DOHH2 (cell line): ENCODE results near the gene CIC.

Source experiments
- H3F3A ChIP-seq: fragments of 200-600 bp; sonication (generic), shearing (Covaris generic); 2 replicates; pipeline ENCODE4 v1.6.0; 2016; ENCODE audit warnings: antibody characterized with exemption, mild to moderate bottlenecking; ENCODE audit not compliant: control insufficient read depth, insufficient read depth
- H3K27ac ChIP-seq: fragments of 200-600 bp; sonication (generic); 2 replicates; pipeline ENCODE4 v1.5.1; 2014; ENCODE audit warnings: low read depth, mild to moderate bottlenecking, low read length, moderate library complexity
- H3K27me3 ChIP-seq: fragments of 200-600 bp; sonication (generic); 2 replicates; pipeline ENCODE4 v1.6.1; 2014; ENCODE audit warnings: mild to moderate bottlenecking, low read length, mixed read lengths; ENCODE audit not compliant: control insufficient read depth
- H3K36me3 ChIP-seq: fragments of 200-600 bp; sonication (generic); 2 replicates; pipeline ENCODE4 v1.6.1; 2014; ENCODE audit warnings: mild to moderate bottlenecking, low read length, moderate library complexity, mixed read lengths; ENCODE audit not compliant: control insufficient read depth
- H3K4me1 ChIP-seq: fragments of 200-600 bp; sonication (generic); 2 replicates; pipeline ENCODE4 v1.6.1; 2014; ENCODE audit warnings: mild to moderate bottlenecking, low read length, mixed read lengths; ENCODE audit not compliant: control insufficient read depth
- H3K4me2 ChIP-seq: fragments of 200-600 bp; sonication (generic); 2 replicates; pipeline ENCODE4 v1.6.0; 2014; ENCODE audit warnings: mild to moderate bottlenecking, low read length, moderate library complexity
- H3K4me3 ChIP-seq: fragments of 200-600 bp; sonication (generic); 2 replicates; pipeline ENCODE4 v1.5.1; 2014; ENCODE audit warnings: mild to moderate bottlenecking, low read length, mixed read lengths
- H3K79me2 ChIP-seq: fragments of 200-600 bp; sonication (generic); 2 replicates; pipeline ENCODE4 v1.6.1; 2014; ENCODE audit warnings: mild to moderate bottlenecking, low read length, mixed read lengths; ENCODE audit not compliant: control insufficient read depth
- H3K9me2 ChIP-seq: fragments of 200-600 bp; sonication (generic); replicated peaks from 2 replicates; pipeline ENCODE4 v1.6.1; 2014; ENCODE audit warnings: mild to moderate bottlenecking, low read length, mixed read lengths; ENCODE audit not compliant: control insufficient read depth
- H3K9me3 ChIP-seq: fragments of 200-600 bp; sonication (generic); 2 replicates; pipeline ENCODE4 v1.6.1; 2014; ENCODE audit warnings: antibody characterized with exemption, low read length, mixed read lengths; ENCODE audit not compliant: control insufficient read depth, insufficient read depth
- H4K20me1 ChIP-seq: fragments of 200-600 bp; sonication (generic); 2 replicates; pipeline ENCODE4 v1.6.0; 2014; ENCODE audit warnings: low read depth, mild to moderate bottlenecking, antibody characterized with exemption, low read length, moderate library complexity; ENCODE audit not compliant: control insufficient read depth, insufficient read depth
- EZH2phosphoT487 ChIP-seq: fragments of 200-600 bp; sonication (generic); IDR thresholded peaks from 2 replicates; pipeline ENCODE4 v1.6.1; 2017; ENCODE audit warnings: borderline replicate concordance, mild to moderate bottlenecking, antibody characterized with exemption, low read length, moderate library complexity, mixed read lengths
- TF ChIP-seq, protein P1 (sequence below): fragments of 200-600 bp; sonication (generic); IDR thresholded peaks from one replicate; pipeline ENCODE4 v1.5.1; 2014; ENCODE audit warnings: antibody characterized with exemption, mild to moderate bottlenecking, low read depth, low read length; ENCODE audit not compliant: poor library complexity, severe bottlenecking

Gene CIC

DNA sequence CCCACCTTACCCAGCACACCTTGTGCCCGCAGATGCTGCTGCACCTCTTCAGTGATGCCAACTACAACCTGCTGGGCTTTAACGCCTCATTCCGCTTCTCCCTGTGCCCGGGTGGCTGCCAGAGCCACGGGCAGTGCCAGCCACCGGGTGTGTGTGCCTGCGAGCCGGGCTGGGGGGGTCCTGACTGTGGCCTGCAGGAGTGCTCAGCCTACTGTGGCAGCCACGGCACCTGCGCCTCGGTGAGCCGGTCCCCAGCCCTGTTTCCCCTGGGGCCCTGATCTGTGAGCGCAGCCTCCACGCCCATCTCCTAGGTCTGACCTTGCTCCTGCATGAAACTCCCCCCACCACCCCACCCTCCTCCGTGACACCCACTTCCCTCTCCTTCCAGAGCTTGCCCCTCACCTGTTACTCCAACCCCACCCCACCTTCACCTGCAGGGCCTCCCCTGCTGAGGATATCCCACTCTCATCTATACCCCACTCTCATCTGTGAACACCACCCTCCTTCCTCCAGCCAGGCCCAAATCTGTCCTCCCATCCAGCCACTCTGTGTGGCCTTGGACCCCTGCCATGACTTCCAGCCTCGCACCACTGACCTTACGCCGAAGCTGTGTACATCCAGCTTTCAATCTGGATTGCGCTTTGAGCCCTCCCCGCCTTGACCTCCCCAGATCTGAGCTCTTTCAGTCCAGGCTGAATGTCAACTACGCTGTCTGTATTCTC is 65.1 kb downstream of the CIC start:
- H3K4me1 ChIP-seq: peaks cover 10% of the 10 kb centered on the region
- TF ChIP-seq EZH2phosphoT487: no peak
- TF ChIP-seq, protein P1, sequence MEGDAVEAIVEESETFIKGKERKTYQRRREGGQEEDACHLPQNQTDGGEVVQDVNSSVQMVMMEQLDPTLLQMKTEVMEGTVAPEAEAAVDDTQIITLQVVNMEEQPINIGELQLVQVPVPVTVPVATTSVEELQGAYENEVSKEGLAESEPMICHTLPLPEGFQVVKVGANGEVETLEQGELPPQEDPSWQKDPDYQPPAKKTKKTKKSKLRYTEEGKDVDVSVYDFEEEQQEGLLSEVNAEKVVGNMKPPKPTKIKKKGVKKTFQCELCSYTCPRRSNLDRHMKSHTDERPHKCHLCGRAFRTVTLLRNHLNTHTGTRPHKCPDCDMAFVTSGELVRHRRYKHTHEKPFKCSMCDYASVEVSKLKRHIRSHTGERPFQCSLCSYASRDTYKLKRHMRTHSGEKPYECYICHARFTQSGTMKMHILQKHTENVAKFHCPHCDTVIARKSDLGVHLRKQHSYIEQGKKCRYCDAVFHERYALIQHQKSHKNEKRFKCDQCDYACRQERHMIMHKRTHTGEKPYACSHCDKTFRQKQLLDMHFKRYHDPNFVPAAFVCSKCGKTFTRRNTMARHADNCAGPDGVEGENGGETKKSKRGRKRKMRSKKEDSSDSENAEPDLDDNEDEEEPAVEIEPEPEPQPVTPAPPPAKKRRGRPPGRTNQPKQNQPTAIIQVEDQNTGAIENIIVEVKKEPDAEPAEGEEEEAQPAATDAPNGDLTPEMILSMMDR: no peak
- H4K20me1 ChIP-seq: no peaks in the 10 kb centered on the region
- no peaks in the 10 kb centered on the region for H3K9me2 ChIP-seq
- H3K4me2 ChIP-seq: no peak overlapping the region
- no peaks in the 10 kb centered on the region for H3K27me3 ChIP-seq
- no peaks in the 10 kb centered on the region for H3F3A ChIP-seq
- peaks cover 17% of the 10 kb centered on the region for H3K79me2 ChIP-seq
- no peak overlapping the region for H3K27ac ChIP-seq
- no peaks in the 10 kb centered on the region for H3K9me3 ChIP-seq
- H3K4me3 ChIP-seq: no peak overlapping the region
- H3K36me3 ChIP-seq: peaks cover 10% of the 10 kb centered on the region; the same call in 1 of the 2 replicates

DNA sequence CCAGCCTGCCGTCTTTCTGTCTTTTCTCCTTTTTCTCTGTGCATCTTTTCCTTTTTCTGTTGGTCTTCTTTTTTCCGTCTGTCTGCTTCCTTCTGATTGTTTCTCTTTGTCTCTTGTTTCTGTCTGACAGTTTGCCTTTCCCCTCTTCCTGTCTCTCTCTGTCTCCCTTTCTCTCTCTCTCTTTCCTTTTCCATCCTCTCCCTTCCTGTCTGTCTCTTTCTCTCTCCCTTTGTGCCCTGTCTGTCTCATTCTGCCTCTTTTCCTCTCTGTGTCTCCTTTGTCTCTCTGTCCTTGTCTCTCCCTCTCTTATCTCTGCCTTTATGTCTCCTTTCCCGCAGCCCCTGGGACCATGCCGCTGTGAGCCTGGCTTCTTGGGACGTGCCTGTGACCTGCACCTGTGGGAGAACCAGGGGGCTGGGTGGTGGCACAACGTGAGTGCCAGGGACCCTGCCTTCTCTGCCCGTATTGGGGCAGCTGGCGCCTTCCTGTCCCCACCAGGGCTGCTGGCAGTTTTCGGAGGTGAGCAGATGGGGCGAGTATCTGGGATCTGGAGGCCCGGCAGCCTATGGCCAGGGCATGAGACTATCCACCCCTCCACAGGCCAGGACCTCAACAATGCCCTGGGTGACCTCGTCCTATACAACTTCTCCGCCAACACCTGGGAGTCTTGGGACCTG is 65.8 kb downstream of the CIC start:
- Histone ChIP-seq H3F3A (no peaks in the 10 kb centered on the region), H3K9me3 (no peaks in the 10 kb centered on the region), H3K9me2 (no peaks in the 10 kb centered on the region), H3K79me2 (peaks cover 13% of the 10 kb centered on the region), H3K36me3 (peaks cover 10% of the 10 kb centered on the region; the same call in 1 of the 2 replicates), H3K27me3 (no peaks in the 10 kb centered on the region), H3K27ac (no peak overlapping the region), H3K4me2 (no peak overlapping the region), H3K4me3 (no peak overlapping the region), H4K20me1 (no peaks in the 10 kb centered on the region), H3K4me1 (peaks cover 16% of the 10 kb centered on the region)
- TF ChIP-seq, protein P1: no peak
- no peak for TF ChIP-seq EZH2phosphoT487

DNA sequence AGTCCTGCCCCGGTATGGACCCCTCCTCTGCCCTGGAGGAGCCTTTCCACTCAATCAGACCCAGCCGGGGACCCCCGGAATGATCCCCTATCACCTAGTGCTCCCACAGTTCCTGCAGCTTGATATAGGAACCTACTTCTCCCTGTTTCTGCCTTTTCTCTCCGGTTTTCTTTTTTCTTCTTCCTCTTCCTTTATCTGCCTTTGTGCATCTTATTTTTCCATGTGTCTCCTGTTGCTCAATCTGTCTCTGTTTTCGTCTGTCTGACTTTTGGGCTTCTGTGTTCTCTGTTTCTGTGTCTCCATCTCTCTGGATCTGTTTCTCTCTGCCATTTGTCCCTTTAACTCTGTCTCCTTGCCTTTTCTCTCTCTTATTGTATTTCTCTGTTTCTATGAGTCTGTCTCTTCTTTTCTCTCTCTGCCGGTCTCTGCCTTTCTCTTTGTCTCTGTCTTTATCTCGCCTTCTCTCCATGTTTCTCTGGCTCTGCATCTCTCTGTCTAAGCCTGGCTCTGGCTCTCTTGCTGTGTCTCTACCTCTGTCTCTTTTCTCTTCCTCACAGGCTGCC is 66.4 kb downstream of the CIC start:
- Histone ChIP-seq H3K4me2 (no peak overlapping the region), H3K4me1 (peaks cover 16% of the 10 kb centered on the region), H3K79me2 (peaks cover 9% of the 10 kb centered on the region), H3K36me3 (peaks cover 10% of the 10 kb centered on the region; the same call in 1 of the 2 replicates), H3K4me3 (no peak overlapping the region), H3K9me2 (no peaks in the 10 kb centered on the region), H4K20me1 (no peaks in the 10 kb centered on the region), H3K27ac (no peak overlapping the region), H3F3A (no peaks in the 10 kb centered on the region), H3K27me3 (no peaks in the 10 kb centered on the region), H3K9me3 (no peaks in the 10 kb centered on the region)
- TF ChIP-seq, protein P1: no peak
- TF ChIP-seq EZH2phosphoT487: no peak
